Kidney epithelial cell (primary cell): ENCODE measurements around the gene MYO1D. TPM values are rescaled to one million over a fixed set of nuclear protein-coding genes. Genes with fewer than 3 reads are reported as not detected.

Experiments
- DNase-seq: peaks from one replicate; pipeline ENCODE4 v3.0.0-alpha.2; 2010; ENCODE audit warnings: low read depth
- H3K27me3 ChIP-seq: 2 replicates; pipeline ENCODE4 v1.6.0; 2011; ENCODE audit warnings: low read length; ENCODE audit not compliant: control insufficient read depth, insufficient read depth
- H3K36me3 ChIP-seq: 2 replicates; pipeline ENCODE4 v1.5.1; 2011; ENCODE audit warnings: low read length; ENCODE audit not compliant: control insufficient read depth, insufficient read depth
- H3K4me3 ChIP-seq: 2 replicates; pipeline ENCODE4 v1.5.1; 2011; ENCODE audit warnings: low read depth, mild to moderate bottlenecking, control low read depth, low read length
- total RNA-seq: library from RNA; depleted of rRNA; stranded (reverse); fragments of >200 nt; gene quantifications from 2 replicates; pipeline ENCODE4 v1.2.3, GENCODE V29; 2015
- TF ChIP-seq, protein P1 (sequence below): IDR thresholded peaks from 2 replicates; pipeline ENCODE4 v1.5.1; 2011; ENCODE audit warnings: mild to moderate bottlenecking, moderate library complexity, low read length, control low read depth, inconsistent platforms; ENCODE audit not compliant: insufficient read depth, poor library complexity, severe bottlenecking

MYO1D gene
- total RNA-seq, 1 donor from 2014 or later, result 95.5 TPM

DNA sequence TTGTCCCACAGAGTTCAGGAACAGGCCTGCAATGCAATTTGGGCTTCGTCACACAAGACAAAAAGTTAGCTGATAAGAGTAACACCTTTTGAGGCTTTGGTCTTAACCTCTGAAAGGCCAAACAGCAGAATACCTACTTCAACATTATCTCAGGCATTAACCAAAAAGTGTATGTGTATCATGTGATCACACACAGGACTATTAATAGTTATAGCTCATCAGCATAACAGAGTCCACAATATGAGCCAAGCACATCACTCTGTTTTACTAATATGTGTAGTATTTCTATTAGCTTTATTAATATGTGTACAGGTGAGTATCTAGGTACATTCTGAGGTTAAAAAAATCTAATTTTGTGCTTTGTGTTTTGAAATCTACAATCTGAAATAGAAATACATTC, 30.8 kb downstream of the MYO1D start:
- no peak for DNase-seq
- Histone ChIP-seq H3K4me3 (no peak overlapping the region), H3K36me3 (no peaks in the 10 kb centered on the region), H3K27me3 (no peaks in the 10 kb centered on the region)
- TF ChIP-seq, protein P1, sequence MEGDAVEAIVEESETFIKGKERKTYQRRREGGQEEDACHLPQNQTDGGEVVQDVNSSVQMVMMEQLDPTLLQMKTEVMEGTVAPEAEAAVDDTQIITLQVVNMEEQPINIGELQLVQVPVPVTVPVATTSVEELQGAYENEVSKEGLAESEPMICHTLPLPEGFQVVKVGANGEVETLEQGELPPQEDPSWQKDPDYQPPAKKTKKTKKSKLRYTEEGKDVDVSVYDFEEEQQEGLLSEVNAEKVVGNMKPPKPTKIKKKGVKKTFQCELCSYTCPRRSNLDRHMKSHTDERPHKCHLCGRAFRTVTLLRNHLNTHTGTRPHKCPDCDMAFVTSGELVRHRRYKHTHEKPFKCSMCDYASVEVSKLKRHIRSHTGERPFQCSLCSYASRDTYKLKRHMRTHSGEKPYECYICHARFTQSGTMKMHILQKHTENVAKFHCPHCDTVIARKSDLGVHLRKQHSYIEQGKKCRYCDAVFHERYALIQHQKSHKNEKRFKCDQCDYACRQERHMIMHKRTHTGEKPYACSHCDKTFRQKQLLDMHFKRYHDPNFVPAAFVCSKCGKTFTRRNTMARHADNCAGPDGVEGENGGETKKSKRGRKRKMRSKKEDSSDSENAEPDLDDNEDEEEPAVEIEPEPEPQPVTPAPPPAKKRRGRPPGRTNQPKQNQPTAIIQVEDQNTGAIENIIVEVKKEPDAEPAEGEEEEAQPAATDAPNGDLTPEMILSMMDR, result no peak

DNA sequence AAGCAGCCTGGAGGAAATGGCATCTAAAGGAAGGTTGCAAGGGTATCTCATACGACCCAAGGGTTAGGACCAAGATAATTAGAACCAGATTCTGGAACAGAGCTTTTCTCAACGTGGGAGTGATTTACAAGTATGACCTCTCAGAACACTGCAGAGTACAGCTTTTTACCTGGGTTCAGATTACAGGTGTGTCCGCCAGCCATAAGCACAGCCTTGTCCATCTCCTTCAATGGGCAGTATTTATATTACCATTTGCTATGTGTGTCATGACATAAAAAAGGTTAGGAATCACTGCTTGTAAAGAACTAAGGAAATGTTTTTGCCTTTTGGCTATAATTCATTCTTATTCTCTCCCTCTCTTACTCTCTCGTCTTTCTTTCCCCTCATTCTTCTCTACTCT, 36.7 kb downstream of the MYO1D start:
- TF ChIP-seq, protein P1, result no peak
- Histone ChIP-seq H3K36me3 (no peaks in the 10 kb centered on the region), H3K27me3 (no peaks in the 10 kb centered on the region), H3K4me3 (no peak overlapping the region)
- no peak for DNase-seq

DNA sequence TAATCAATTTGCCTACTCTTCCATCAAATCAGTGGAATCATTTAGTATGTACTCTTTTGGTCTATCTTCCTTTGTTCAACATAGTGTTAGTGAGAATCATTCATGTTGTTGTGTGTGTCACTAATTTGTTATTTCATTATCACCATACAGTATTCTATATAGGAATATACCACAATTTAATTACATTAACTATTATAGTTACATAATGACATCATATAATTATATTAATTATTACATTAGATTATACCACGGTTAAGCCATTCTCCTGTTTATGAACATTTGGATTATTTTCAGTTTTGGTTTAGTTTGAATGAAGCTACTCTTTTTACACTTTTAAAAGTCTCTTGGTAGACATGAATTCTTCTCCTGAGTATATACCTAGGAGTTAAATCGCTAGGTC, 40.4 kb downstream of the MYO1D start:
- H3K36me3 ChIP-seq, result no peaks in the 10 kb centered on the region
- H3K27me3 ChIP-seq, result no peaks in the 10 kb centered on the region
- no peak for DNase-seq
- TF ChIP-seq, protein P1, result no peak
- no peak overlapping the region for H3K4me3 ChIP-seq

DNA sequence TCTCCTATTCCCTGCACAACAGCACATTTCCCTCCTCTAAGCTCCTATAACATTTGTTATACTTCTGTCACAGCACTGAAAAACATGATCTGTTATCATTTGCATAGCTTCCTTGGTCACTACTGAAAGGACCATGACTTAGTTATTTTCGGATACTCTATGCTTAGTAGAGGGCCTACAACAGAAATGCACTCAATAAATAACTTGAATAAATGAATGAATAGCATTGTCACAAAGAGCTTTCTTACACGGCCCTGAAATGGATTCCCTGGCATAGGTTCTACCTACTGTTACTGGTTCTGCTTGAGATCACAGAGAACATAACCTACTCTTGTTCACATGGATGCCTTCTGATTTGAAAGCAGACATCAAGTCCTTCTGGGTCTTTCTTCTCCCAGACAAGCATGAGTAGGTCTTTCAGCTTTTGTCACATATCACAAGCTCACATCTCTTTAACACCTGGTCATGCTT, 41.6 kb downstream of the MYO1D start:
- TF ChIP-seq, protein P1, result no peak
- DNase-seq, result no peak

DNA sequence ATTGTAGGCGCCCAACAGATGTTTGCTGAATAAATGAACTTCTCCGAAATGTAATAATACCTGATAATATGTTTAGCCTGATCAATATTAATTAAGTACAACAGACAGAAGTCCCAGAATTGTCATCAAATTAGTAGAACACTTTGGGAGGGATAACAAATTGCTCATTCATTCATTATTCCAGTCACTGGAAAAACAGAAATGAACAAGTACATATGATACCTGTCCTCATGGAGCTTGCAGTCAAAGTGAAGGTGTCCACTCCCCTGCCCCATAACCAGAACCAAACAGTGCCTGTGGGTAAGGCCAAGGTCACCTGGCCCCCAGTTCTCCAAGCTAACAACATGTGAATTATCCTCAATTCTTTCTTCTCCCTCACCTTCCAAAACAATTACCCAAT, 42.8 kb downstream of the MYO1D start:
- DNase-seq, result no peak
- H3K4me3 ChIP-seq, result no peak overlapping the region
- H3K27me3 ChIP-seq, result no peaks in the 10 kb centered on the region
- TF ChIP-seq, protein P1, result no peak
- no peaks in the 10 kb centered on the region for H3K36me3 ChIP-seq

More for the DNA sequence above, 41.6 kb downstream of the MYO1D start:
- H3K36me3 ChIP-seq, result no peaks in the 10 kb centered on the region
- no peak overlapping the region for H3K4me3 ChIP-seq
- no peaks in the 10 kb centered on the region for H3K27me3 ChIP-seq

DNA sequence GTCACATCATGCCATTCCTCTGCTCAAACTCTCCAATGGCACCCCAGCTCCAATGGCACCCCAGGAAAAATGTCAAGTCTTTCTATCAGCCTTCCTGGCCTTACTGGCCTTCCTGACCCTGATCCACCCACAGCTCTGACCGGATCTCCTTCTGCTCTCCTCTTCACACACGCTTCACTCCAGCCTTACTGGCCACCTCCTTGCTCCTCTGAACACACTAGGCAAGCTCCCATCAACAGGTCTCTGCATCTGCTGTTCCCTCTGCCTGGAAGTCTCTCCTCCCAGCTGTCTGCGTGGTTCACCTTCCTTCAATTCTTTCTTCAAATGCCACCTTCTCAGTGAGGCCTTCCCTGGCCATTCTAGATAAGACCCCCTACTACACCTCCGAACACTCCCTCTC, 43.4 kb downstream of the MYO1D start:
- H3K27me3 ChIP-seq, result no peaks in the 10 kb centered on the region
- H3K4me3 ChIP-seq, result no peak overlapping the region
- TF ChIP-seq, protein P1, result no peak
- no peaks in the 10 kb centered on the region for H3K36me3 ChIP-seq
- no peak for DNase-seq
